NCI-H446 (cell line): Measurements from ENCODE around the gene OSBPL7.

ENCODE experiments used
- DNase-seq, 2 experiments: peaks; one replicate each; lab custom pipeline; 2025; lab: John Stamatoyannopoulos, UW

Gene OSBPL7

DNA sequence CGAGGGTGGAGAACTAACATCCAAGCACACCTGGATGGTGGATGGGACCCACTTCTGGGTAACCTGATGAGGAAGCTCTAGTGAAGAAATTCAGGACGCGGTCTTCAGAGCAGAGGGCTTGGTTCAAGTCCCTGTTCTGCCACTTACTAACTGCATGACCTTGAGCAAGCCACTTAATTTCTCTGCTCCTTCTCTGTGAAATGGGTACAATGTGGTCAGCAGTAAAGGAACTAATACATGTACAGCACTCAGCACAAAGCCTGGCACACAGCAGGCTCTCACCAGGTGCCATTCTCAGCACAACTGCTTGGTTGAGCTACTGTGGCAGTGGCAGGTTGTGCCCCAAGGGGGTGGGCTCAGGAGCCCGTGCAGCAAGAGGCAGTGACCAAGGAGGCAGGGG lies 1.9 kb upstream of the OSBPL7 start:
- no peak for DNase-seq

DNA sequence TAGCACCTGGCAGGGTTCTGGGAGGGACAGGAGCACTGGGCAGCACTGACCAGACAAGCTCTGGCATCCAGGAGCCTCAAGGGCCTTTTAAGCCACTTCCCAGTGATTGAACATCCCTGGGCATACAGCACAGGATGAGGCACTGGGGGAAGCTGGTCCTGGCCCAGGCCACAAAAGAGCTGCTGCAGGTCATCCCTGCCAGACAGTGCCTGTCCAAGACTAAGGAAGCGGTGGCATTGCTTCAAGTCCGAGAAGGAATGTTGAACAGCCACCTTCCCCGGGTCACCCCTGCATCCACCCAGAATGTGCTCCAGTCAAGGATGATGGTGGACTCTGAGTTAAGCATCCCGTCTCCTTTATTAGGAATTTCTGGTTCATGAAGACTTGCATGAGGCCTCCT lies 1.2 kb upstream of the OSBPL7 start:
- DNase-seq = no peak

GRCh38 chr17:47821031-47821423 lies 567 bp downstream of the OSBPL7 start:
- no peak for DNase-seq

GRCh38 chr17:47820033-47820789 lies 1.4 kb downstream of the OSBPL7 start:
- DNase-seq = no peak

DNA sequence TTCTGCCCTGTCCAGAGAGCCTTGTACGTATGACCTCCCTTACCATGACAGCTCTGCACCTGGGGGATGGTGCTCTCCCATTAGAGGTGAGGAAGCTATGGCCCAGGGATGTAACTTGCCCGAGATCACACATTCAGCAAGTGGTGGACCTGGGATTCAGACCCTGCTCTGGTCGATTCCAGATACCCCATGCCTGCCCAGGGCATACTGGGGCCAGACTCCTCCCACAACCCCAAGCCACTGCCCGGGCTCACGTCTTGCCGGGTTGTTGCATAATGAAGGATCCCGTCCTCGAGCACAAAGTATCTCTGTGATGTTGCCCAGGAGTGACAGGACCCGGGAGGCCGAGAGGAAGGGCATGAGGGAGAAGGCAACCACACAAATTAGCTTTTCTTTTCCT lies 2.1 kb downstream of the OSBPL7 start:
- no peak for DNase-seq

GRCh38 chr17:47818002-47818695 lies 3.4 kb downstream of the OSBPL7 start:
- DNase-seq = no peak

DNA sequence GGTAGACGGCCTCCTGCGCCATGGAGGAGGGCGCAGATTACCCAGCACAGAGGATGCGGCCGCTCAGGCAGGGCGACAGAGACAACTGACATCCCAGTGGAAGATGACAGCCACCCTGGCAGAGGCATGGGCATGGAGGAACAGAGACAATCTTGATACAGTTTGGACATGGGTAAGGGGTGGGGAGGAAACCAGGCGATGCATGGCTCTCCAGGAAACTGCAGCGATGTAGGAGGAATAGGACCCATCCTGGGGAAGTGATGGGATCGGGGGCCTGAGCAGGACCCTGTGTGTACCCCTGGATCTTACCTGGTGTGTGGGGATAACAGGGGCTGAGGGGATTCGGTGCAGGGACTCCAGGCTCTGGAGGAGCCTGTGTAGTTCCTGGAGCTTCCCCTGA lies 4.6 kb downstream of the OSBPL7 start:
- no peak for DNase-seq

GRCh38 chr17:47816111-47816735 lies 5.4 kb downstream of the OSBPL7 start:
- DNase-seq = no peak

DNA sequence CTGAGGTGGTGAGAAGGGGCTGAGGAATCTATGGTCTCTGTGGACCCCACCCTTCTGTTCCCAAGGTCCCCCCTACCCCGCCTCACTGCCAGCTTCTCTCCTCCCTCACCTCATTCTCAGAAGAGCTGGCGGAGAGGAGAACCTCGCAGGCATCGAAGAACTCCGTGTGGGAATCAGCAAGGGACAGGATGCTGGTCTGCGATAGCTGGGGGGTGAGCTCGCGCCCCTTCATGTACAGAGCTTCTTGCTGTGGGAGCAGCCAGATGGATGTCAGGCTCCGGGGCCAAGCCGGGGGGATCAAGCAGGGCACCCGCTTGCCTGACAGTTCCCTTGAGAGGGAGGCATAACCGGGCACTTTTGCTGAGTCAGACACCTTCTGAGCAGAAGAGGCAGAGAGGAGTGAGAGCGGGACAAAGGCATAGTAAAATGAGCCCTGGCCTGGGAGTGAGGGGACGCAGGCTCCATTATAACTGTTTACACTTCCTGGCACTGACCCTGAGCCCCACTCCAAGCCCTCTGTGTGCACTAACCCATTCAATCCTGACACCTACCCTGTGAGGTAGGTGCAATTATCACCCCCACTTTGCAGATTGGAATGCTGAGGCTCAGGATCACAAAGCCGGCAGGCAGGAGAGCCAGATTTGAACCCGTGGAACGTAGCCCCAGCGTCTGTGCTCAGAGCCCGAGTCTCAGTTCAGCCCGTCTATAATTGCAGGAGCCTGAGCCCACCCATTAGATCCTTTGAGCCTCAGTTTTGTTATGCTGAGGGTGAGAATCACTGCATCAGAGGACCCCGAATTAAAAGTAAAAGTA lies 6.3 kb downstream of the OSBPL7 start:
- no peak for DNase-seq

DNA sequence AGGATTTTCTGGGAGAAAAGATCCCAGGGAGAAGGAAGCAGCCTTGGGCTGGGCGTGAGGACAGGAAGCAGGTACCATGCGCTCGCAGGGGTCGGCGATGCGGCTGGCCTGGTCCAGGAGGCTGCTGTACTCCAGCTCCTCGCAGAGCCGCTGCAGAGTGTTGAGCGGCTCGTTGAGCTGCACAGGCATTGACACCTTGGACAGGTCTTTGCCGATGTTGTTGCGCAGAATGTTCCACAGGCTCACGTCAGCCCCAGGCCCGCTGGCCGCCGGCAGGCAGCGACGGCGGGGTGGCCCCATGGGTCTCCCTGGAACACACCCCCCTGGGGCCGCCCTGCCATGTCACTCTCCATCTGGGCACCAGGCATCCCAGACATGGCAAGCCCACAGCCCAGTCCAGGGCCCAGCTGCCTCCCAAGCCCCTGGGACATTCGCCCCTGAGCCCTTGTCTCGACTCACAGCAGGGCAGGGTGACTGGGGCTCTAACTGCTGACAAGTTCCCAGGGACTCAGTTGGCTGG lies 8.0 kb downstream of the OSBPL7 start:
- no peak for DNase-seq

- DNase-seq = no peak
These were observed 8.5 kb downstream of the OSBPL7 start for GRCh38 chr17:47813077-47813476.

DNA sequence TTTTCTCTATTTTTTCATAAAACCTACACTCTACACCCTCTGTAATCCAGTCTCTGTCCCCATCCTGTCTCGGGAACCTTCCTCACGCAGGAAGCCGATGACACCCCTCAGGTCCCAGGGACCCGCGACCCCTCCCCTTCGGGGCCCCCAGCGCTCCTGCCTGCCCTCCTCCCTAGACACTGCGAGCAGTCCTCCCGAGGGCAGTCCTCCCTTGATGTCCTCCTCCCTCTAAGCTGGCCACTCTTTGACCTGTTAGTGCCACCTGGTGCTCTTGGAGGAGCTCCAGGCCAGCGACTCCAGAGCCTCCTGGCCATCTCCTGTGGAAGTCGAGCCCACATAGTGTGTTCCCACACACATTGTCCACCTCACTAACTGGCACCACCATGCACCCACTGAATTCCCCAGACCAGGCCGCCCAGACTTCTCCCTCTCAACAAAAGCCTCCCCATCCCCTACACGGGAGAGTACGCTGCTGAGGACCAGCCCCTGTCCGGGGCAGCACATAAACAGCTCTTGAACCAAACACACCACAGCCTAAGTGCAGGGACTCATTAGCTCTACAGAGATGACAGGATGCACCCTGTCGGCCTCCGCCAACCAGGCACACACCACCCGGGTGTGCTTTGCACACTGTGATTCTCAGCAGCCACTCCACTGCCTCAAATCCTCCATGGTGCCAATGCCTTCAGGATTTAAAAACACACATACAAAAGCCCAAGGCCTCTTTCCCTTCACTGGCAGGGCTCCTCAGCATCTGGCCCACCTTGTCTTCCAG lies 9.3 kb downstream of the OSBPL7 start:
- no peak for DNase-seq

DNA sequence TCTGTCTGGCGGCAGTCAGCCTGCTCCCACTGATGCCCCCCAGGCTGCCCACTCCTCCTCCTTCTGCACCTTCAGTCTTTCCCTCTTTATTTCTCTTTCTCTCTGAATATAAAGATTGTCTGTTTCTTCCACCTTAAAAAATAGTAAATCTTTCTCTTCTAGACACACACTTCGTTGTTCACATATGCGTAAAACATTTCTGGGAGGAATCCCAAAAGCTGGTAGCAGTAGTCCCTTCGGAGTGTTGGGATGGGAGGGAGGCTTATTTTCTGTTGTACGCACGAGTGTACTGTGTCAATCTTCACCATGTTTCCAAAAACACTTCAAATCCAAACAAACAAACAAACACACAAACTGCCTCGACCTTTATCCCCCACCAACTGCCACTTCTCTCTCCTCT lies 9.9 kb downstream of the OSBPL7 start:
- DNase-seq = no peak

DNA sequence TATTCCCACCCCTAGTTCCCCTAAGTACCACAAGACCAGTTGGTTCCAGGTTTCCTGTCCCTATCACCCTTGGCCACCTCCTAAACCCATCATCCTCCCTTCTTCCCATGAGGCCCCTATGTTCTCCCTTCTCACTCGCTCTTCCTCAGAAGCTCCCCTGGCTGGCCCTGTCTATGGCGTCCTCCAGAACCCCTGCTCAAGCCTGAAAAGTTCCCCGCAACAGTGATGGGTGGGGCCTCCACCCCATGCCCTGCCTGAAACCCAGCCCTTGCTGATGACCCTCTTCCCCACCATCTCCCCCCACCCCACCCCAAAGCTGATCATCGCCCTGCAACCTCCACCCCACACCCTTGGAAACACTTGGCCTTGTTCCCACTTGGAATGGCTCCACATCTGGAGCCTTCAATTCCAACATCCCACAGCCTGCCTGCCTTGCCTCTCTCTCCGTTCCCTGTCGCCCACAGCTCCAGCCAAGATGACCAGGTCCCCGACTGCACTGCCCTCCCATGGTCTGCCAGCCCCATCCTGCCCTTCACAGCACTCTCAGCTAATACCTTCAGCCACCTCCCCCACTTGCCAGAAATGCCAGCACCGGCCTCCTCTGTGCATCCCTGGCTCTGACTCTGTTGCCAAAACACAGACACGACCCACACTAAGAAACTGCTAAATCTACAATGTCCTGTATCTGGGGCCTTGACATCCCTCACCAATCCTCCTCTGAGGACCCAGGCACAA lies 10.5 kb downstream of the OSBPL7 start:
- no peak for DNase-seq

GRCh38 chr17:47810200-47810821 lies 11.3 kb downstream of the OSBPL7 start:
- DNase-seq = no peak

GRCh38 chr17:47808830-47809480 lies 12.6 kb downstream of the OSBPL7 start:
- no peak for DNase-seq

- DNase-seq = no peak
These were observed 13.4 kb downstream of the OSBPL7 start for GRCh38 chr17:47808036-47808829.

GRCh38 chr17:47807421-47807820 lies 14.2 kb downstream of the OSBPL7 start:
- DNase-seq = no peak

- DNase-seq = no peak
These were observed 14.7 kb downstream of the OSBPL7 start for GRCh38 chr17:47806913-47807255.
